AG04449 (cell line): ENCODE data around the gene ESR2.

Experiments
- CTCF ChIA-PET: fragments of 350-600 bp; formaldehyde crosslinking; extraction: SDS; loops from one replicate; lab custom pipeline; 2021; ENCODE audit warnings: antibody characterized with exemption; lab: Yijun Ruan, JAX
- POLR2A ChIA-PET: fragments of 400-600, 350-600 bp; formaldehyde crosslinking; extraction: SDS; loops from one replicate; lab custom pipeline; 2020; ENCODE audit warnings: antibody characterized with exemption, inconsistent platforms; lab: Yijun Ruan, JAX
- DNase-seq: peaks from one replicate; pipeline ENCODE4 v3.0.0-alpha.2; 2010; ENCODE audit warnings: low read depth, low spot score
- H3K4me3 ChIP-seq: 2 replicates; pipeline ENCODE4 v1.5.1; 2011; ENCODE audit warnings: low read depth, mild to moderate bottlenecking, control low read depth, low read length
- TF ChIP-seq, protein P1 (sequence below): IDR thresholded peaks from one replicate; pipeline ENCODE4 v1.5.1; 2011; ENCODE audit warnings: mild to moderate bottlenecking, moderate library complexity, low read length, control low read depth, inconsistent platforms; ENCODE audit not compliant: insufficient read depth; ENCODE audit errors: missing control alignments

Gene ESR2

DNA sequence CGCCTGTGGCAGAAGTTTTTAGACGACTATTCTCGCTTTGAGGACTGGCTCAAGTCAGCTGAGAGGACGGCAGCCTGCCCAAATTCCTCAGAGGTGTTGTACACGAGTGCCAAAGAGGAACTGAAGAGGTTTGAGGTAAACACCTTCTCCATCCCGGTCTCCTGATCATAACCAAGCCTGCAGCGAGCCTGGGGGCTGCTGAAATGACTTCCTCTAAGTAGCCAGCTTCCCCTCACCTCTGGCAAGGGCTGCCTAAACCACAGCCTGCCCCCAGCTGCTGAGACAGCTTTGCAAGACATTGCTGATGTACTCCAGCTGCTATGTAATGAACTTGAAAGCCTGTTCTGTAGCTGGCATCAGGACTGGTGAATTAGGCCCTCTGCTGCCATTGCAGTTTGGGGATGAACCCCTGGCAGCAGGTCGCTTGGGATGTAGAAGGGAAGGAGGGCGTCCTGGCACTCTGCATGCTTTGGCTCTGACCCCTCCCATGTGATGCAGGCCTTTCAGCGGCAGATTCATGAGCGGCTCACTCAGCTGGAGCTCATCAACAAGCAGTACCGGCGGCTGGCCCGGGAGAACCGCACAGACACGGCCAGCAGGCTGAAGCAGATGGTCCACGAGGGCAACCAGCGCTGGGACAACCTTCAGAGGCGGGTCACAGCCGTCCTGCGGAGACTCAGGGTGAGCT, 84.6 kb downstream of the ESR2 start:
- no peak overlapping the region for H3K4me3 ChIP-seq
- ChIA-PET POLR2A (no interaction called here), CTCF (interaction anchor here (1.3 kb wide), 1 partner anchor 8 kb away, joined by 3 read pairs; no protein-coding TSS in a partner anchor)
- TF ChIP-seq, protein P1, sequence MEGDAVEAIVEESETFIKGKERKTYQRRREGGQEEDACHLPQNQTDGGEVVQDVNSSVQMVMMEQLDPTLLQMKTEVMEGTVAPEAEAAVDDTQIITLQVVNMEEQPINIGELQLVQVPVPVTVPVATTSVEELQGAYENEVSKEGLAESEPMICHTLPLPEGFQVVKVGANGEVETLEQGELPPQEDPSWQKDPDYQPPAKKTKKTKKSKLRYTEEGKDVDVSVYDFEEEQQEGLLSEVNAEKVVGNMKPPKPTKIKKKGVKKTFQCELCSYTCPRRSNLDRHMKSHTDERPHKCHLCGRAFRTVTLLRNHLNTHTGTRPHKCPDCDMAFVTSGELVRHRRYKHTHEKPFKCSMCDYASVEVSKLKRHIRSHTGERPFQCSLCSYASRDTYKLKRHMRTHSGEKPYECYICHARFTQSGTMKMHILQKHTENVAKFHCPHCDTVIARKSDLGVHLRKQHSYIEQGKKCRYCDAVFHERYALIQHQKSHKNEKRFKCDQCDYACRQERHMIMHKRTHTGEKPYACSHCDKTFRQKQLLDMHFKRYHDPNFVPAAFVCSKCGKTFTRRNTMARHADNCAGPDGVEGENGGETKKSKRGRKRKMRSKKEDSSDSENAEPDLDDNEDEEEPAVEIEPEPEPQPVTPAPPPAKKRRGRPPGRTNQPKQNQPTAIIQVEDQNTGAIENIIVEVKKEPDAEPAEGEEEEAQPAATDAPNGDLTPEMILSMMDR = no peak
- DNase-seq = no peak

DNA sequence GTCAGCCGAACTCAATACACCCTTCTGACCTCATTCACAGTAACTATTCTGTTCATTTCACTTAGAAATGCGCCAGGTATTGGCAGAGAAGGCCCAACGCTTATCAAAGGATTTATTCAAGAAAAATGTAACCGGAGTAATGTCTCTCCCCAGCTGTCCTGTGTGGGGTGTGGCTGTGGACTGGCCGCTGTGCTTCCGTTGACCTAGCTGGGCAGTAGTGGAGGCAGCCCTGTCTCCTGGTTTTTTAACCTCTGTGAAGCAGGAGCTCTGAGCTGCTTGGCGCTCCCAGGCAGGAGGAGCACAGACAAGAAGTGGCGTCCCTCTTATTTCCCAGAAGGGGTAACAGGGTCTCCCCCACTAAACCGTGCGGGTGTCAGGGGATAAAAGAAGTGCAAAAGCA, 85.2 kb downstream of the ESR2 start:
- ChIA-PET POLR2A (no interaction called here), CTCF (interaction anchor here (1.3 kb wide), 1 partner anchor 9 kb away, joined by 3 read pairs; no protein-coding TSS in a partner anchor)
- no peak overlapping the region for H3K4me3 ChIP-seq
- no peak for DNase-seq
- TF ChIP-seq, protein P1 = no peak

DNA sequence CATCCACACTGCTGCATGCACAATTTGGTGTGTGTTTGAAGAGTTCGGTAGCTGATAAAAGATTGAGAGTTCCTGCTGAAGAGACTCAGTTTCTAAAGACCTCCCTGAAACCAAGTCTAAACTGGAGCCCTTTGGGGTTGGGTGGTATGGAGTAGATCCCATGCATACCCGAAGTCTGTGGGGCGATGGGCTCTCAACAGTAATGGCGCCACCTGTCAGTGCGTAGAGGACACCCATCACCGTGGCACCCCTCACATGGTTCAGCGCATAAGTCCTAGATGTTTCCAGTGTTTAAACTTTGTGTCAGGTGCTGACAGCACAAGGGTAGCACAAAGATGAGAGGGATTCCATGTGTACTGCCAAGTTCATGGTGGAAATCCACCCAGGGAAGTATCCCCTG, 85.9 kb downstream of the ESR2 start:
- no peak overlapping the region for H3K4me3 ChIP-seq
- TF ChIP-seq, protein P1 = no peak
- DNase-seq = no peak
- POLR2A ChIA-PET = no interaction called here
- CTCF ChIA-PET = no interaction called here

DNA sequence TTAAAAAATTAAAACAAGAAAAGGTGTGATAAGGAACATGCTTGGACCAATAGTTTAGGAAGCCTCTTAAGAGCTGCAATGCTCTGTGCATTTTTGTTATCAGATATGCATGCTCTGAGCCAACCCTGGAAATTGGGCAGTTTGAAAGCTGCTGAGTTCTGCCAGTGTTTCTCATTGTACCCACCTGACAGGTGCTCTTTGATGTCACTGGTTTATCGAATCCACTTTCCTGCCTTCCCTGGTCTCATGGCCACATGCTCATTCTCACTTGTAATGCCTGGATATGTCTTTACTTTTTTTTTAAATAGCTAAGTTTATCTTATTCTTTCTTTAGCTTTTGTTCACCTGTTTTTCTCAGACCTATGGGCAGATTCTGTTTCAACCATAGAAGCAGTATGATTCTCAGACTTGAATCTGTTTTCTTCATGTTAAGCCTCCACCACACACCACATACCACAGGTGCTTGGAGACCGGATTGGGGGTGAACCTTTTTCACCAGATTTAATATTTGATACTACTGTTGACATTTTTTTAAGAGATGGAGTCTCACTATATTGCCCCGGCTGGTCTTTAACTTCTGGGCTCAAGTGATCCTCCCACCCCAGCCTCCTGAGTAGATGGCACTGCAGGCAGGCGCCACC, 90.7 kb downstream of the ESR2 start:
- TF ChIP-seq, protein P1 = no peak
- no peak for DNase-seq
- ChIA-PET POLR2A (no interaction called here), CTCF (no interaction called here)
- no peak overlapping the region for H3K4me3 ChIP-seq

DNA sequence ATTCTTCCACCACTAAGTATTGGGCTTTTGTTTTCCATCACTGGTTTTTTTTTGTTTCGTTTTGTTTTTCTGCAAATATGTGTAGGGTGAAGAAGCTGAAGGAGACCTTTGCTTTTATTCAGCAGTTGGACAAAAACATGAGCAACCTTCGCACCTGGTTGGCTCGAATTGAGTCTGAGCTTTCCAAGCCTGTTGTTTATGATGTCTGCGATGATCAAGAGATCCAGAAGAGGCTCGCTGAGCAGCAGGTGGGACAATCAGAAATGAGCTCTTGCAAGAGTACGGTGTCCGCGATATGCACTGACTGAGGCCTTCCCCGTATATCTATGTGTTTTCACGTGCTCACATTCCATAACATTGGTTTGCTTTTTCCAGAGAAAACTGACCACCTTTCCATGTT, 91.5 kb downstream of the ESR2 start:
- no peak overlapping the region for H3K4me3 ChIP-seq
- CTCF ChIA-PET = no interaction called here
- DNase-seq = no peak
- TF ChIP-seq, protein P1 = no peak
- POLR2A ChIA-PET = no interaction called here

DNA sequence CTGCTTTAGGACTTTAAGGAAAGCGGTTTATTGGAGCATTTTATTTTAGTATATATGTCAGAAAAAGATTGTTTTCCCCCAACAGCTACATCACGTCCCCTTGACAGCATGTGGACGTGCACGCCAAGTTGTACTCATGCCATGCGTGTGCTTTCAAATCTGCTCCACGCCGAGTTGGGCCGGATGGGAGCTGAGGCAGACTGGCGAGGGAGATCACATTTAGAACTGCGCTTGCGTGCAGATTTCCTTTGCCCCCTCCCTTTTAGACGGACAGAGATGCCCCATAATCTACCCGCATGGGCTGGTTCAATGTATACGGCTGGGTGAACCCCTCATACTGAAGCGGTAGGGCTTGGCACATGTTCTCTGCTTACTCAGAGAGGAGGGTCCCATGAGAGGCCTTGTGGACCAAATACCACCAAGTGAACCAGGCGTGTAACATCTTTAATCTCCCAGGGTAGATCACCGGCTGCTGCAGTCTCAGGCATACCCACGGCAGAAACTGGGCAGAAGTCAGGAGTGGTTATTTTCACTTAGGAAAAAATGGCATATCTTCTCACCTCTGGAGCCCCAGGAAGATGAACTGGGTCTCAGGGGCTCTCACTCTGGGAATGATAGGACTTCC, 92.1 kb downstream of the ESR2 start:
- H3K4me3 ChIP-seq = no peak overlapping the region
- POLR2A ChIA-PET = no interaction called here
- TF ChIP-seq, protein P1 = no peak
- CTCF ChIA-PET = no interaction called here
- no peak for DNase-seq
